Activated CD8-positive, alpha-beta T cell treated with anti-CD3 and anti-CD28 coated beads for 36 hours (primary cell): ENCODE data around the gene TOR2A. TPM values are rescaled to one million over a fixed set of nuclear protein-coding genes. Genes with fewer than 3 reads are reported as not detected.

Source experiments
- ATAC-seq: fragments of 200-7000 bp; cut with Tn5 transposase; one replicate; pipeline ENCODE4 v1.10.0; 2021; ENCODE audit warnings: mild to moderate bottlenecking, moderate library complexity
- CTCF ChIA-PET: fragments of 350-600 bp; sonication (Branson Sonifier 250); formaldehyde crosslinking; loops from one replicate; lab custom pipeline; 2021; ENCODE audit warnings: antibody characterized with exemption; lab: Charles Lee
- POLR2A ChIA-PET: fragments of 350-600 bp; sonication (Branson Sonifier 250); formaldehyde crosslinking; loops from one replicate; lab custom pipeline; 2021; ENCODE audit warnings: antibody characterized with exemption; lab: Charles Lee
- DNase-seq: peaks from one replicate; pipeline ENCODE4 v3.0.0-alpha.2; 2020
- H3K27ac Mint-ChIP-seq: one replicate; pipeline ENCODE4 v1.8.0; 2021; ENCODE audit warnings: mild to moderate bottlenecking, mixed read lengths
- H3K27me3 Mint-ChIP-seq: one replicate; pipeline ENCODE4 v1.8.0; 2021; ENCODE audit warnings: mixed read lengths
- H3K36me3 Mint-ChIP-seq: one replicate; pipeline ENCODE4 v1.8.0; 2021; ENCODE audit warnings: low read depth, mixed read lengths
- H3K4me1 Mint-ChIP-seq: one replicate; pipeline ENCODE4 v1.8.0; 2021; ENCODE audit warnings: low read depth, mixed read lengths
- H3K4me3 Mint-ChIP-seq: one replicate; pipeline ENCODE4 v1.8.0; 2021; ENCODE audit warnings: mild to moderate bottlenecking, moderate library complexity, mixed read lengths
- H3K9me3 Mint-ChIP-seq: one replicate; pipeline ENCODE4 v1.8.0; 2021; ENCODE audit warnings: mixed read lengths
- intact Hi-C: fragments of 100-400 bp; cut with micrococcal nuclease; formaldehyde crosslinking; loops from one replicate; pipeline ENCODE4 v1.10.0; 2022
- total RNA-seq, 2 experiments: library from RNA; stranded (reverse); gene quantifications; one replicate each; pipeline ENCODE4 v1.2.3, GENCODE V29; 2021
- TF ChIP-seq, protein P1 (sequence below): fragments of 200-600 bp; IDR thresholded peaks from one replicate; pipeline ENCODE4 v1.8.0; 2022; ENCODE audit warnings: antibody characterized with exemption, mild to moderate bottlenecking

TOR2A gene
- total RNA-seq, 2 experiments from 2014 or later, result 14.4 to 16.1 TPM

- H3K4me3 Mint-ChIP-seq, result no peak overlapping the region
- ATAC-seq, result no peak
- intact Hi-C loops, result no loop called here
- DNase-seq, result no peak
- ChIA-PET POLR2A (interaction anchor here (1.0 kb wide), 2 partner anchors 17 to 78 kb away, joined by 3 read pairs; no protein-coding TSS in a partner anchor), CTCF (interaction anchor here (1.2 to 4.1 kb wide), 3 partner anchors 17 to 152 kb away, joined by 3 to 25 read pairs (median 3); partner anchors contain the start of gene TOR2A)
- H3K36me3 Mint-ChIP-seq, result no peaks in the 10 kb centered on the region
- no peaks in the 10 kb centered on the region for H3K9me3 Mint-ChIP-seq
- no peak overlapping the region for H3K27ac Mint-ChIP-seq
- TF ChIP-seq, protein P1, sequence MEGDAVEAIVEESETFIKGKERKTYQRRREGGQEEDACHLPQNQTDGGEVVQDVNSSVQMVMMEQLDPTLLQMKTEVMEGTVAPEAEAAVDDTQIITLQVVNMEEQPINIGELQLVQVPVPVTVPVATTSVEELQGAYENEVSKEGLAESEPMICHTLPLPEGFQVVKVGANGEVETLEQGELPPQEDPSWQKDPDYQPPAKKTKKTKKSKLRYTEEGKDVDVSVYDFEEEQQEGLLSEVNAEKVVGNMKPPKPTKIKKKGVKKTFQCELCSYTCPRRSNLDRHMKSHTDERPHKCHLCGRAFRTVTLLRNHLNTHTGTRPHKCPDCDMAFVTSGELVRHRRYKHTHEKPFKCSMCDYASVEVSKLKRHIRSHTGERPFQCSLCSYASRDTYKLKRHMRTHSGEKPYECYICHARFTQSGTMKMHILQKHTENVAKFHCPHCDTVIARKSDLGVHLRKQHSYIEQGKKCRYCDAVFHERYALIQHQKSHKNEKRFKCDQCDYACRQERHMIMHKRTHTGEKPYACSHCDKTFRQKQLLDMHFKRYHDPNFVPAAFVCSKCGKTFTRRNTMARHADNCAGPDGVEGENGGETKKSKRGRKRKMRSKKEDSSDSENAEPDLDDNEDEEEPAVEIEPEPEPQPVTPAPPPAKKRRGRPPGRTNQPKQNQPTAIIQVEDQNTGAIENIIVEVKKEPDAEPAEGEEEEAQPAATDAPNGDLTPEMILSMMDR, result no peak
- peaks cover 34% of the 10 kb centered on the region for H3K4me1 Mint-ChIP-seq
- H3K27me3 Mint-ChIP-seq, result no peaks in the 10 kb centered on the region
Measured at GRCh38 chr9:127717766-127718165, 17.3 kb downstream of the TOR2A start.

GRCh38 chr9:127716412-127716811 is 18.7 kb downstream of the TOR2A start:
- no peaks in the 10 kb centered on the region for H3K9me3 Mint-ChIP-seq
- H3K27ac Mint-ChIP-seq, result peak overlapping the region; percentile 93
- DNase-seq (no peak), ATAC-seq (no peak)
- ChIA-PET POLR2A (interaction anchor here (1.3 to 4.1 kb wide), 5 partner anchors 9 to 269 kb away, joined by 5 to 26 read pairs (median 7); partner anchors contain the start of gene TOR2A), CTCF (interaction anchor here (0.8 to 4.1 kb wide), 3 partner anchors 19 to 154 kb away, joined by 3 to 25 read pairs (median 4); partner anchors contain the start of gene TOR2A)
- peaks cover 35% of the 10 kb centered on the region for H3K4me1 Mint-ChIP-seq
- no peaks in the 10 kb centered on the region for H3K36me3 Mint-ChIP-seq
- H3K27me3 Mint-ChIP-seq, result no peaks in the 10 kb centered on the region
- peak overlapping the region; percentile 89 for H3K4me3 Mint-ChIP-seq
- TF ChIP-seq, protein P1, result no peak
- intact Hi-C loops, result no loop called here

DNA sequence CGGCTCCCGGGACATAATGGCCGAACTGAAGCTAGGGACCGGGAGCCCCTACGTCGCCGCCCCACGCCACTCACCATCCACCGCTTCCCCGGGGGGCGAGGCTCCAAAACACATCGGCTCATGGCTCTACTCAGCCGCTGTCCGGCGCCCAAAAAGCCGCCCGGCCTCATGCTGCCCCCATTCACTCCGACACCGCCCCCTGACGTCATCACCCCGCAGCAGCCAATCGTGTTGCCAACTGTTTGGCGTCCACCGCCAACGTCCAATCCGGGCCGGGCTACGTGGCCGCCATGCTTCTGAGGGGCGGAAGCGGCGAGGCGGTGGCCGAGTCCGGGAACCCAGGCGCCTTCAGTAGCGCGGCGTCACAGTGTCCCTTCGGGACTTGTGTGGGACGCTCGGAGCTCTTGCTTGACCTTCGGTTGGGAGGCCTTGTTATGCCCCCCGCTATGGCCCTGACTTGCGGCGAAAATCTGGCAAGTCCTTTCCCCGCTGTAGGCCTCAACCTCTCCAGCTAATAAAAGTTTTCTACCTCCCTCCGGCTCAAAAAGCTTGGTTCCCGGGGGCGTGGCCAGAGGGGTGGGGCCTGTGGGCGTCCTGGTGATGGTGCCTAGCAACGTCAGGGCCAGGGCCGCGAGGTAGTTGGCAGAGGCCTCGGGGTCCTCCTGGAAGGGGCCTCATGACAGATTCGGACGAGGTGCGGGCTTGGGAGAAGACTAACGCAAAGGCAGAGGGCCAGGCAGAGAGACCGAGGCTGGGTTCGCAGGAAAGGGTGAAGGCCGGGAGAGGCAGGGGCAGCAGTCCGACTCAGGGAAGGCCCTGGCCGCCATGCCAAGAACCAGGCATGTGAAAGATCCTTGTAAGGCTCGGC is 19.4 kb downstream of the TOR2A start, which contains the start of the genes PTRH1 and TTC16:
Gene PTRH1 (minus strand): TSS at position 194 of the 868 bp plus-strand sequence. CDS start 24 bp downstream, at position 170.
Gene TTC16 (plus strand): TSS at position 610 of the 868 bp plus-strand sequence. CDS start 67 bp downstream, at position 677.
- H3K4me3 Mint-ChIP-seq, result peak within 1 kb of the TSS; percentile 89
- ChIA-PET CTCF (interaction anchor here (0.6 to 4.1 kb wide), 7 partner anchors 17 to 179 kb away, joined by 3 to 25 read pairs (median 3); partner anchors contain the start of gene TOR2A), POLR2A (interaction anchor here (0.8 to 4.1 kb wide), 12 partner anchors 9 to 268 kb away, joined by 3 to 26 read pairs (median 4); partner anchors contain the start of gene TOR2A)
- no peaks in the 10 kb centered on the region for H3K36me3 Mint-ChIP-seq
- peak within 1 kb of the TSS; percentile 93 for H3K27ac Mint-ChIP-seq
- intact Hi-C loops, result no loop called here
- ATAC-seq, result peak; percentile 95
- TF ChIP-seq, protein P1, result no peak
- no peaks in the 10 kb centered on the region for H3K27me3 Mint-ChIP-seq
- peak; percentile 98 for DNase-seq
- no peaks in the 10 kb centered on the region for H3K9me3 Mint-ChIP-seq
- peaks cover 36% of the 10 kb centered on the region for H3K4me1 Mint-ChIP-seq

DNA sequence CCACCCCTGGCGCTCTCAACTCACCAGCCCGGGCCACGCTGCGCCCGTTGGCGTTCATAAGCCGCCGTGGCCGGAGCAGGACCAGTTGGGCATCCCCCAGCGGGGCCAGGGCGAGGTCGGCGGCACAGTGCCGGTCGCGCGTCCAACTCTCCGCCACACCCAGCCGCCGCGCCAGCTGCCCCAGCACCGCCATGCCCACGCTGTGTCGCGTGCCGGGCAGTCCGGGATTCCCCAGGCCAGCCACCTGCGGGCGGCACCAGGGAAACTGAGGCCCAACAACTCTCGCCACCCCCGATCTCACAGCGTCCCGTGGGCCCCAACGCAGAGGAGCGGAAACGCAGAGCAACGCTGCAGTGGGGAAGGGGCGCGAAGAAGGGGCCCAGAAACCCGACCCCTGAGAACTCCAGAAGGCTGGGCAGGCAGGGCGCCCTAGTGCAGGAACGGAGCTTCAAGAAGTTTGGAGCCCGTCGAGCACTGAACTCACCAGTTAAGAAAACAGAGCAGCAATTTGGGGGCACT is 20.1 kb downstream of the TOR2A start:
- DNase-seq, result no peak
- Mint-ChIP-seq H3K27ac (peak overlapping the region; percentile 93), H3K9me3 (no peaks in the 10 kb centered on the region), H3K4me1 (peaks cover 34% of the 10 kb centered on the region), H3K27me3 (no peaks in the 10 kb centered on the region), H3K36me3 (no peaks in the 10 kb centered on the region), H3K4me3 (peak overlapping the region; percentile 89)
- ChIA-PET POLR2A (interaction anchor here (0.8 to 4.1 kb wide), 12 partner anchors 10 to 267 kb away, joined by 3 to 26 read pairs (median 4); partner anchors contain the start of gene TOR2A), CTCF (interaction anchor here (0.7 to 4.1 kb wide), 7 partner anchors 18 to 211 kb away, joined by 3 to 25 read pairs (median 3); partner anchors contain the start of gene TOR2A)
- TF ChIP-seq, protein P1, result no peak
- intact Hi-C loops, result no loop called here
- ATAC-seq, result peak; percentile 8
